BLaER1 treated with 17β-estradiol and CSF1 and Interleukin-3, amounts not matched to agents 10 nM and 100 nM (cell line): ENCODE data around the gene KRTAP10-10.

ENCODE experiments used
- H3K27ac ChIP-seq, 11 experiments: shearing (Covaris generic); formaldehyde crosslinking; 2 replicates each; pipeline ENCODE4 v1.8.1; 2022
- H3K27me3 ChIP-seq, 11 experiments: shearing (Covaris generic); formaldehyde crosslinking; 2 replicates each; pipeline ENCODE4 v1.8.1; 2022
- H3K36me3 ChIP-seq, 11 experiments: shearing (Covaris generic); formaldehyde crosslinking; 2 replicates each; pipeline ENCODE4 v1.8.1; 2022
- H3K4me1 ChIP-seq, 10 experiments: shearing (Covaris generic); formaldehyde crosslinking; 2 replicates each; pipeline ENCODE4 v1.8.1; 2022
- H3K4me2 ChIP-seq, 11 experiments: shearing (Covaris generic); formaldehyde crosslinking; 2 replicates each; pipeline ENCODE4 v1.8.1; 2022
- H3K4me3 ChIP-seq, 10 experiments: shearing (Covaris generic); formaldehyde crosslinking; 2 replicates each; pipeline ENCODE4 v1.8.1; 2022
- H3K9ac ChIP-seq, 11 experiments: shearing (Covaris generic); formaldehyde crosslinking; 2 replicates each; pipeline ENCODE4 v1.8.1; 2022
- H3K9me3 ChIP-seq, 11 experiments: shearing (Covaris generic); formaldehyde crosslinking; replicated peaks in 1 of 11; 2 replicates each; pipeline ENCODE4 v1.8.1; 2022
- H4K20me1 ChIP-seq, 11 experiments: shearing (Covaris generic); formaldehyde crosslinking; 2 replicates each; pipeline ENCODE4 v1.8.1; 2022
- Cebpa-rat ChIP-seq, 11 experiments: shearing (Covaris generic); IDR thresholded peaks; 2 replicates each; pipeline ENCODE4 v1.8.1; 2022

KRTAP10-10 gene

DNA sequence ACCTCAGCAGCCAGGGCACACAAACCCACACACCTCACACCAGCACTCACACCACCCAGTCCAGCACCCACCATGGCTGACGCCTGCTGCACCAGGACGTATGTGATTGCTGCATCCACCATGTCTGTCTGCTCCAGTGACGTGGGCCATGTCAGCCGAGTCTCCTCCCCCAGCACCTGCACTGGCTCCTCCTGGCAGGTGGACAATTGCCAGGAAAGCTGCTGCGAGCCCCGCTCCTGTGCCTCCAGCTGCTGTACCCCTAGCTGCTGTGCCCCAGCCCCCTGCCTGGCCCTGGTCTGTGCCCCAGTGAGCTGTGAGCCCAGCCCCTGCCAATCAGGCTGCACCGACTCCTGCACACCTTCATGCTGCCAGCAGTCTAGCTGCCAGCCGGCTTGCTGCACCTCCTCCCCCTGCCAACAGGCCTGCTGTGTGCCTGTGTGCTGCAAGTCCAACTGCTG is 25.1 kb upstream of the KRTAP10-10 start, which contains the start of gene KRTAP10-8:
TSS of gene KRTAP10-8 (plus strand) at position 51 of the 458 bp plus-strand sequence. CDS start at position 73, 22 bp downstream.
- H3K27me3 ChIP-seq: peaks cover 0 to 5% (median 0%) of the 10 kb centered on the region in 11 experiments; a peak in 3 of 22 replicates

DNA sequence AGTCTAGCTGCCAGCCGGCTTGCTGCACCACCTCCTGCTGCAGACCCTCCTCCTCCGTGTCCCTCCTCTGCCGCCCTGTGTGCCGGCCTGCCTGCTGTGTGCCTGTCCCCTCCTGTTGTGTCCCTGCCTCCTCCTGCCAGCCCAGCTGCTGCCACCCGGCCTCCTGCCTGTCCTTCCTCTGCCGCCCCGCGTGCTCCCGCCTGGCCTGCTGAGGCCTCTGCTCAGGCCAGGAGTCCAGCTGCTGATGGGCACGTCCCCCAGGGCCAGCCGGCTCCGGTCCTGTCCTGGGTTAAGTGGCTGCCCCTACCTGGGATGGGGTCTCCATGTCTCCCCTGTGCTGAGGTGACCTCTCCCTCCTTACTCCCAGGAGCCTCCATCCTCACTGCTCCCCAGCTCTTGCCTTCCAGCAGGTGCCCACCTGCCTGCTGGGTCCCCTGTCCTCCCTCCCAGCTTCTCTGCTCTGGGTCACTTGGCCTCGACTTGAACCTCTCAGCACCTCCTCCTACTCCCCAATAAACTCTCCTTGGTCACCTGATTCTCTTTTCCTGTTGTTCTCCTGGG is 24.4 kb upstream of the KRTAP10-10 start:
- Histone ChIP-seq H3K9me3 (peaks cover 36 to 44% (median 37%) of the 10 kb centered on the region in 11 experiments), H3K27me3 (peaks cover 0 to 5% (median 0%) of the 10 kb centered on the region in 11 experiments; a peak in 3 of 22 replicates)
- TF ChIP-seq Cebpa-rat (IDR thresholded peaks at IDR 0.05): no peak

More for the DNA sequence above, 25.1 kb upstream of the KRTAP10-10 start, which contains the start of gene KRTAP10-8:
- peaks cover 4 to 33% (median 26%) of the 10 kb centered on the region in 10 experiments for H3K4me1 ChIP-seq
- TF ChIP-seq Cebpa-rat (IDR thresholded peaks at IDR 0.05): no peak
- no peak within 1 kb of the TSS; a peak in 1 of 22 replicates for H3K4me2 ChIP-seq
- peaks cover 36 to 45% (median 37%) of the 10 kb centered on the region in 11 experiments for H3K9me3 ChIP-seq
- peaks cover 0 to 7% (median 0%) of the 10 kb centered on the region in 11 experiments; a peak in 4 of 22 replicates for H3K36me3 ChIP-seq
- H3K4me3 ChIP-seq: no peak within 1 kb of the TSS
- H3K9ac ChIP-seq: no peak within 1 kb of the TSS
- no peaks in the 10 kb centered on the region for H4K20me1 ChIP-seq
- no peak within 1 kb of the TSS for H3K27ac ChIP-seq

DNA sequence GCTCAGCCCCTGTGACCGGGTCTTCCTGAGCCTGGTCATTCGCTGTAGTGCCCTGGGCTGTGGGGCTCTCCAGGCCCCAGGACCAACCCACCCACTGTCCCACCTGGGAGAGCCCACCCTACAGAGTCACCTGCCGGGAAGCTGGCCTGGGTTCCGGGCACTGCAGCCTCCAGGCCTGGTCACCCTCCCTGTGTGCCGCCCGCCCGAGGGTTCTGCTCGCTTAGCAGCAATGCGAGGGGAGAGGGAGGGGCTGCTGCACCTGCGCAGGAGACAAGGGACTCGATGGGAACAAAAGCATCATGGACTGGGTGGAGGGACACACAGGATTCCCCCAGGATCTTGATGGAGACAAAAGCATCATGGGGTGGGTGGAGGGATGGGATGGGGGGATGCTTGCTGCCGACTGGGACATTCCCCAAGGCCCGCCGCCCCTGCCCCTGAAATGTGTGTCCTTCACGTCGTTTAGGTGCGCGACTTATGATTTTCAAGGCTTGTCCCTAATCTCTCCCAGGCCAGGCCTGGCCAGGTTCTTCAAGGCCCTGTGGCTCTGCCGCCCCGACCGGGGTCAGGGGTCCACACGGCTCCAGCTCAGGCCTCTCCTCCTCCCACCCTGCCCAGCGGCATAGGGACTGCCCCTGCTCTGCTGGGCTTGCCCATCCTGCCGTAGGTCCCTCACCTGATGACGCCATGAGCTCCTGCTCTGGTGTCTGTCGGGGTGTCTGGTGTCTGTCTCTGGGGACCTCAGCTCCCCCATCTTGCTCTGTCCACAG is 23.6 kb upstream of the KRTAP10-10 start:
- no peak overlapping the region for H3K4me3 ChIP-seq
- H3K4me2 ChIP-seq: no peak overlapping the region
- H3K27me3 ChIP-seq: peaks cover 0 to 5% (median 0%) of the 10 kb centered on the region in 11 experiments; a peak in 3 of 22 replicates
- no peak for TF ChIP-seq Cebpa-rat (IDR thresholded peaks at IDR 0.05)
- H3K27ac ChIP-seq: no peak overlapping the region
- H3K4me1 ChIP-seq: peaks cover 20 to 46% (median 38%) of the 10 kb centered on the region in 10 experiments
- no peak overlapping the region for H3K9ac ChIP-seq
- H4K20me1 ChIP-seq: no peaks in the 10 kb centered on the region
- peaks cover 35 to 41% (median 37%) of the 10 kb centered on the region in 11 experiments for H3K9me3 ChIP-seq
- H3K36me3 ChIP-seq: peaks cover 0 to 7% (median 0%) of the 10 kb centered on the region in 11 experiments; a peak in 4 of 22 replicates

More for the DNA sequence above, 24.4 kb upstream of the KRTAP10-10 start:
- H3K4me3 ChIP-seq: no peak overlapping the region
- peaks cover 11 to 38% (median 30%) of the 10 kb centered on the region in 10 experiments for H3K4me1 ChIP-seq
- peaks cover 0 to 7% (median 0%) of the 10 kb centered on the region in 11 experiments; a peak in 4 of 22 replicates for H3K36me3 ChIP-seq
- no peak overlapping the region for H3K27ac ChIP-seq
- no peak overlapping the region for H3K9ac ChIP-seq
- H3K4me2 ChIP-seq: no peak overlapping the region; a peak in 1 of 22 replicates
- H4K20me1 ChIP-seq: no peaks in the 10 kb centered on the region

DNA sequence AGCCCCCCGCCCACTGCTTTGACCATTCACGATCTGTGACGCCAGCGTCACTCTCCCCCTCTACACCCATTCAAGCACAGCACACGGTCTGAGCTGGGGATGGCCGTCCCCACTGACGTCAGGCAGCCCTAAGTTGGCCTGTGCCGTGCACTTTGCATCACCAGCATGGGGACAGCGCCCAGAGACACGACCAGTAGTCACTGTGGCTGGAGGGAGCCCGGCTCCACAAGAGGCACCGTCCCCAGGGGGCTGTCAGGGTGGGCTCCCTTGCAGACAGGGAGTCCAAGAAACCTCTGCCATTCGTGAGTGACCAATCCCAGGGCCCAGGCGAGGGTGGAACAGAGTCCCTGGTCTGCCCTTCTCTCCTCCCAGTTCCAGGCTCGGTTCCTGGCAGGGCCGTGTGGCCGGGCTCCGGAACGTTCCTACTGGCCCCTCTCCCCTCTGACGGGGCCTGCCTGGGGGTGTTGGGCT is 23.0 kb upstream of the KRTAP10-10 start:
- Histone ChIP-seq H3K27me3 (peaks cover 0 to 5% (median 0%) of the 10 kb centered on the region in 11 experiments; a peak in 3 of 22 replicates), H4K20me1 (no peaks in the 10 kb centered on the region), H3K36me3 (peaks cover 0 to 7% (median 0%) of the 10 kb centered on the region in 11 experiments; a peak in 4 of 22 replicates), H3K27ac (no peak overlapping the region), H3K9me3 (peaks cover 29 to 35% (median 31%) of the 10 kb centered on the region in 11 experiments), H3K4me2 (peak overlapping the region in 5 of 11 experiments; percentile 65 to 77 (median 71); a peak in 10 of 22 replicates), H3K4me3 (no peak overlapping the region), H3K4me1 (peaks cover 26 to 53% (median 45%) of the 10 kb centered on the region in 10 experiments), H3K9ac (no peak overlapping the region)
- TF ChIP-seq Cebpa-rat (IDR thresholded peaks at IDR 0.05): no peak

DNA sequence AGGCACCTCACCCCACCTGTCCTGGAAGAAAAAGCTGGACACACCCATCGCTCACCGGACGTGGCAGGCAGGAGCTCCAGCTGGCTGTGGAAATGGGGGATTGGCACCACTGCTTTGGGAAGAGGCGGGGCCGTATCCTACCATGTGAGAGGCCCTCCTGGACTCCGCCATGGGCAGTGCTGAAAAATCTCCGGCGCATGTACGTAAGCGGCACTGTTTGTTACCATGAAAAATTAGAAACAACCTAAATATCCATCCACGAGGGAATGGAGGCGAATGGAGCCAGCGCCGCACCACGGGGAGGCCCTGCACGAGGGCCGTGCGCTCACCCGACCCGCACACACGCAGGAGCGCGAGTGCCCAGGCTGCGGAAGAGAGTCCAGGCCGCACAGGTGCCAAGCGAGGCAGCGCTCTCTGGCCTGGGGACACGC is 22.2 kb upstream of the KRTAP10-10 start:
- Histone ChIP-seq H4K20me1 (no peaks in the 10 kb centered on the region), H3K9ac (no peak overlapping the region), H3K4me1 (peaks cover 30 to 54% (median 46%) of the 10 kb centered on the region in 10 experiments), H3K27ac (no peak overlapping the region), H3K4me3 (no peak overlapping the region), H3K9me3 (peaks cover 25 to 32% (median 28%) of the 10 kb centered on the region in 11 experiments), H3K36me3 (peaks cover 0 to 6% (median 0%) of the 10 kb centered on the region in 11 experiments; a peak in 4 of 22 replicates), H3K4me2 (peak overlapping the region in 8 of 11 experiments; percentile 50 to 77 (median 66); a peak in 13 of 22 replicates), H3K27me3 (peaks cover 0 to 5% (median 0%) of the 10 kb centered on the region in 11 experiments; a peak in 3 of 22 replicates)
- no peak for TF ChIP-seq Cebpa-rat (IDR thresholded peaks at IDR 0.05)

DNA sequence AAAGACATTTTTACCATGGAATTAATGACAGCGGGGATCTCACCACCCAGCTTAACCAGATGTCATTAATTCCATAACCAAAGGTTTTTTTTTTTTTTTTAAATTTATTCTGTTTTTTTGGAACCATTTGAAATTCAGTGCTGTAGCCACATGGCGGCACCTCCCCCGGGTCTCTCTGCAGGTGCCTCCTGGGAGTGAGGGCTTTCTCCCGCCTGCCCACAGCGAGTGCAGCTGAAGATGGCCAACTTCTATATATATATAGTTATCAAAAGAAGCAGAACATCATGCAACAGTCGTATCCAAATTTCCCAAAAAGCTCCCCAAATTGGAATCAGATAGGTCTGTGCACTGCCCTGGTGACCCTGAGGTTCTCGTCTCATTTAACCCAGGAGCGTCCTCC is 21.7 kb upstream of the KRTAP10-10 start:
- no peak for TF ChIP-seq Cebpa-rat (IDR thresholded peaks at IDR 0.05)
- Histone ChIP-seq H3K4me3 (no peak overlapping the region), H3K9ac (no peak overlapping the region), H3K36me3 (peaks cover 0 to under 1% (median 0%) of the 10 kb centered on the region in 11 experiments; a peak in 2 of 22 replicates), H3K4me1 (peaks cover 30 to 54% (median 46%) of the 10 kb centered on the region in 10 experiments), H3K4me2 (peak overlapping the region in 9 of 11 experiments; percentile 44 to 77 (median 65); a peak in 18 of 22 replicates), H3K9me3 (peaks cover 25 to 30% (median 27%) of the 10 kb centered on the region in 11 experiments), H4K20me1 (no peaks in the 10 kb centered on the region), H3K27ac (no peak overlapping the region), H3K27me3 (peaks cover 0 to 5% (median 0%) of the 10 kb centered on the region in 11 experiments; a peak in 3 of 22 replicates)

DNA sequence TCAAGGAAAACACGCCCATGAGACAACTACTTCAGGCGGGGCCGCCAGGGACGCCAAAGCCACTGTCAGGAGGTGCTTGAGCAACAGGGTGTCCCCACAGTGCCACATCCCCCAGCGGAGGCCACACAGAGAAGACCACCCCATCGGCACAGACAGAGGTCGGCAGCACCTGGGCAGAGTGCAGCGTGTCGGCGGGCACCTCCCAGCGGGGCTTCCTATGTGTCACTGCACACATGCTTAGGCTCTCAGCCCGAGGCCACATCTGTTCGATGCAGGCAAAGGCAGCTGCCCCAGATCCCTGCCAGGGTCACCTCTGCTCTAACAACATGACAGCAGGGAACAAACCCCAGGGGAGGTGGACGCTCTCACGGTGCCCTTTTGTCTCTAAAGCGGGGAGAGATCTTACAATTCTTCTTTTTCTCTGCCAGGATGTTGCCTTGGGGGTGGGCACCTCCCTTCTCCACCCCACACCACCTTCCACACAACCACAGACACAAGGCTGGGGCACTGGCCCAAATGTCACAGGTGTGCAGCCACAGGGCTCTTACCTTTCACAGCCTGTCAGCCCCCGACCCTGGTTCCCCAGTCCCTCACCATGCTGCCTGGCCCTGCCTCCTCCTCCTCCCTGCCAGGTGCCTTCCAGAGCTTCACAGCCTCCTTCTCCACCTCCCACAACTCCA is 21.1 kb upstream of the KRTAP10-10 start:
- TF ChIP-seq Cebpa-rat (IDR thresholded peaks at IDR 0.05): no peak
- Histone ChIP-seq H3K9ac (peak overlapping the region in 3 of 11 experiments; percentile 14 to 37 (median 27); a peak in 3 of 22 replicates), H3K4me3 (no peak overlapping the region), H3K4me1 (peaks cover 30 to 54% (median 46%) of the 10 kb centered on the region in 10 experiments), H3K27me3 (peaks cover 0 to 5% (median 0%) of the 10 kb centered on the region in 11 experiments; a peak in 3 of 22 replicates), H3K4me2 (peak overlapping the region in 9 of 11 experiments; percentile 44 to 77 (median 65); a peak in 18 of 22 replicates), H4K20me1 (no peaks in the 10 kb centered on the region), H3K9me3 (peaks cover 19 to 27% (median 21%) of the 10 kb centered on the region in 11 experiments), H3K27ac (no peak overlapping the region; a peak in 1 of 22 replicates), H3K36me3 (no peaks in the 10 kb centered on the region)

DNA sequence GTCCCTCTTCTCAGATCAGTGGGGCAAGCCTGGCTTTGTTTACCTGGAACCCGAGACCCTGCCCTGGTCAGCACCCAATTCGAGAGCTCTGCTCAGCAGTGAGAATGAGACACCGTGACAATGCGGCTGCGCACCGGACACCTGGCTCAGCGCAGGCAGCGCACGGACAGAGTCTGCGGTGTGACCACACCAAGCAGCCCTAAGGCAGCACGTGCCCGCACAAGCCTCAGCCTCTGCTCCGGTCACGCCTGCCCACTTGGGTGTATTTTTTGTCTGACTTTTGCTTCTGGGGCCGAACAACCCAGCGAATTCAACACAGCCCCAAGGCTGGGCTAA is 20.6 kb upstream of the KRTAP10-10 start:
- Histone ChIP-seq H3K27me3 (peaks cover 0 to 5% (median 0%) of the 10 kb centered on the region in 11 experiments; a peak in 3 of 22 replicates), H3K9me3 (peaks cover 14 to 27% (median 16%) of the 10 kb centered on the region in 11 experiments), H3K27ac (no peak overlapping the region; a peak in 1 of 22 replicates), H3K9ac (peak overlapping the region in 1 of 11 experiments; percentile 27; a peak in 2 of 22 replicates), H3K4me1 (peaks cover 30 to 54% (median 46%) of the 10 kb centered on the region in 10 experiments), H3K36me3 (no peaks in the 10 kb centered on the region), H4K20me1 (no peaks in the 10 kb centered on the region), H3K4me2 (peak overlapping the region in 9 of 11 experiments; percentile 44 to 77 (median 65); a peak in 17 of 22 replicates), H3K4me3 (no peak overlapping the region)
- no peak for TF ChIP-seq Cebpa-rat (IDR thresholded peaks at IDR 0.05)
